ENCODE results near the gene SLC4A2.
A peak's percentile ranks its signal among the peaks of the same experiment; 100 is the strongest.

SLC4A2 gene

GRCh38 chr7:151118108-151119054 is 59.0 kb downstream of the SLC4A2 start:
- no peak for DNase-seq

- DNase-seq, result no peak
Observed at GRCh38 chr7:151119055-151119415, 59.6 kb downstream of the SLC4A2 start.

GRCh38 chr7:151119902-151120301 is 60.5 kb downstream of the SLC4A2 start:
- no peak for DNase-seq

- no peak for DNase-seq
Observed at GRCh38 chr7:151120896-151121295, 61.5 kb downstream of the SLC4A2 start.

- no peak for DNase-seq
Observed at GRCh38 chr7:151121380-151122170, 62.2 kb downstream of the SLC4A2 start.

- DNase-seq, result no peak
Observed at GRCh38 chr7:151122276-151122675, 62.9 kb downstream of the SLC4A2 start.

GRCh38 chr7:151122796-151123157 is 63.4 kb downstream of the SLC4A2 start:
- DNase-seq, result no peak

GRCh38 chr7:151123158-151123821 is 63.9 kb downstream of the SLC4A2 start:
- DNase-seq, result no peak

GRCh38 chr7:151123822-151124464 is 64.6 kb downstream of the SLC4A2 start:
- DNase-seq, result peak; percentile 76

GRCh38 chr7:151124481-151124880 is 65.1 kb downstream of the SLC4A2 start:
- DNase-seq, result no peak

GRCh38 chr7:151124899-151125399 is 65.6 kb downstream of the SLC4A2 start:
- no peak for DNase-seq

- no peak for DNase-seq
Observed at GRCh38 chr7:151125470-151125845, 66.1 kb downstream of the SLC4A2 start.

GRCh38 chr7:151125846-151126481 is 66.6 kb downstream of the SLC4A2 start:
- DNase-seq, result no peak

Data from activated T-cell treated with anti-CD3 and anti-CD28 coated beads for 4 hours (primary cell).